ENCODE data around the gene CD274.

- no peak for TF ChIP-seq POLR2A (IDR thresholded peaks at IDR 0.05)
- TF ChIP-seq CTCF (IDR thresholded peaks at IDR 0.05) = no peak
Measured at GRCh38 chr9:5416953-5417352, 33.4 kb upstream of the CD274 start.
